ENCODE measurements around the gene LRRC75B.
"Not testable (repeated sequence)": the region's sequence is repeated elsewhere in the genome, so short reads cannot be mapped to it uniquely, and the experiment has no call there.

LRRC75B gene

GRCh38 chr22:24602105-24602749 is 9.4 kb upstream of the LRRC75B start:
- not testable (repeated sequence) for DNase-seq

DNA sequence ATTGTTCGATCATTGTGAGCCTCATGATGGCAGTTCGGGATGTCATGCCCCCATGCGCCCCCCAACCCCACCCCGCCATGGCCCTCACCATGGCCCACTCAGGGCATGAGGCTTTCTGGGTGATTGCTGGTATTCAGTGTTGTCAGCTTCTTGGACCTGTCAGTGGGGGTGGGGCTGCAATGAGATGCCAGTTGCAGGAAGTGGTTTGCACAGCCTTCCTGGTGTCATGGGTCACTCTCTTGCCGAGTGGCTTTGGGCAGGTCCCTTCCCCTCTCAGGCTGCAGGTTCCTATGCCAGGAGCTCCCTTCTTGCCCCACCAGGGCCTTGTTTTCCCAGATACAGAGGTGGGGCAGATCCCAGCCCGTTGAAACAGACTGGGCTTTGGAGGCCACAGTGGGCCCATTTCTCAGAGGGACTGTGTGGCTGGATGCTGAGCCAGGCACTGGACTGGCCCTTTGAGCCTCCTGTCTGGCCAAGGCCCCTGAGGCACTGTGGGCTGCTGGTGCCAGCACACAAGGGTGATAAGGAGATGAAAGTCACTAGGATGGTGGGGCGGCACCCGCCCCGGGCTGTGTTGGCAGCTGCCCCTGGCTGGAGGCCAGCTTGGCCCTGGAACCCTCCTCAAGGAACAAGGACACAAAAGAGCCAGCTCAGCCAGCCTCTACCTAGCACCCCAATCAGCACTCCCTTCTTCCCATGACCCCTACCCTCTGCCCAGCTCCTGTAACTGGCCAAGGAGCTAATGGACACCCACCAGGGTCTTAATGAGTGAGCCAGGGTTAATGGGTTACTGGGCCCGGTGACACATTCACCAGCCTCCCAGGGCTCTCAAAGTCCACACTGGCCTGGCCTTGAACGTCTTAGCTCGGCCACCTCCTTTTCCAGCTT is 8.6 kb upstream of the LRRC75B start:
- no peak for DNase-seq

DNA sequence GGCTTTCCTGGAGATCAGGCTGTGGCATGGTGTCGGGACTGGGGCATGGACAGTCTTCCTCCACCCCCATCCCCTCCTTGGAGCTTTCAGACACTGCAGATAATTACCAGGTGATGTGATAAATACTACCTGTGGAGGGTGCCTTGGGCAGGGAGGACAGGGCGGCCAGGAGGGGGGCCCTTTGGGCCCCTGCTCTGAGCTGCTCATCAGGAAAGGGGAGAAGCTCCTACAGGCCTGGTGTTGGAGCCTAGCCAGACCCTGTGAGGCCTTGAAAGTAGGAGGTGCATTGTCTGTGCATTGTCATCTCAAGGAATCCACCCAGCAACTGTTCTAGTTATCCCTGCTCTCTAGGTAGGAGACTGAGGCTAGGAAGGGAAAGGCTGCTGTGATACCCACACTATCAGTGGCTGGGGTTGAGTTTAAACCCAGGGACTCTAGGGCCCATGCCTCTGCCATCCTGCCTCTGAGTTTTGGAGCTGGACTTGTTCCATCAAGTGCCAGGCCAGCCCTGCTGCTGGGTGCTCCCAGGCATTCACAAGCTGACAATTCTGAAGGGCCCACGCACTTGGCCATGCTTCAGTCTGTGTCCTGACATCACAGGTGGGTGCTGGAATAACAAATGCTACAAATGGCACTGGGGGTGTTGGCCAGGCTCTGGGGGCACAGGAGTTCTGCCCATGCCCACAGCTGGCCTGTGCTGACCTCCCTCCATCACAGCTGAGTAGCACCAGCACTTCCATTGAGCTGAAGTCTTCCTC is 7.3 kb upstream of the LRRC75B start:
- not testable (repeated sequence) for DNase-seq

GRCh38 chr22:24599514-24599913 is 6.6 kb upstream of the LRRC75B start:
- no peak for DNase-seq

- not testable (repeated sequence) for DNase-seq
Observed at GRCh38 chr22:24597076-24597475, 4.2 kb upstream of the LRRC75B start.

DNA sequence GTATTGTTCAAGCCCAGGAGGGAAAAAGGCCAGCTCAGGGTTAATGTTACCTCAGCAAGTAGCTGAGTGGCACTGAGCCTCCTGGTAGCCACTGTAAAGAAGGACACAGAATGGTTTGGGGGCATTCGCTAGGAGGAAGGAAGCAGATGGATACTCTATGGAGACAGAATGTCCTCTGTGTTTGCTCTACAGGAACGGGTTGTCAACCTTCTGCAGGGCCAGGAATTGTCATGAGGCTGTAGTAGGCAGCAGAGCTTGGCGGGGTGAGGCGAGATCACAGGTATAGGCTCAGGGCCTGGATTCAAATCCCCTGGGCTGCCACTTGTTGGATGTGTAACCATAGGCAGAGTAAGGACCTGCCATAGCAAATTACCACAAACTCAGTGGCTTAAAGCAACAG is 3.0 kb upstream of the LRRC75B start:
- DNase-seq: no peak

GRCh38 chr22:24595228-24595627 is 2.4 kb upstream of the LRRC75B start:
- DNase-seq: no peak

DNA sequence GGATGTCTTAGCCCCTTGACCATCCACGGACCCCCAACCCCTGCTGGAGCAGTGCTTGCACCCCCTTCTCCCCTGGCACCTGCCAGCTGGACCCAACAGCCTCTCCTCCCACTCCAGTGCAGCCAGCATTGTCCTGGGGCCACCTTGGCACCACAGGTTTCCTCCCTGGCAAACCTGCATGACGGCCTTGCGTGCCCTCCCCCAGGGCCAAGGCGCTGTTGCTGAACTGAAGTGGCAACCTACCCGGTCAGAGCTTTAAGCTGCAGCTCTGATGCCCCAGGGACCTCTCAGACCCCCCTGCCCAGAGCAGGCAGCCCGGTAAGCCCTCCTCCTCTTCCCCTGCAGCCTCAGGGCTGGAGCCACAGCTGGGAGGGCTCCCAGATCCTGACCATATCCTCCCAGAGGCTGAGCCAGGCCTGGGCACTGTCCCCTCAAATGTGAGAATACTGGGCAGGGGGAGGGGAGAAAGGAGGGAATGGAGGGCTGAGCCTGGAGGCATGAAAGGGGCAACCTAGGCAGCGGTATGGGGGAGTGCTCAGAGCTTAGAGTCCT is 1.8 kb upstream of the LRRC75B start:
- DNase-seq: no peak

- no peak for DNase-seq
Observed at GRCh38 chr22:24593836-24594568, 1.1 kb upstream of the LRRC75B start.

DNA sequence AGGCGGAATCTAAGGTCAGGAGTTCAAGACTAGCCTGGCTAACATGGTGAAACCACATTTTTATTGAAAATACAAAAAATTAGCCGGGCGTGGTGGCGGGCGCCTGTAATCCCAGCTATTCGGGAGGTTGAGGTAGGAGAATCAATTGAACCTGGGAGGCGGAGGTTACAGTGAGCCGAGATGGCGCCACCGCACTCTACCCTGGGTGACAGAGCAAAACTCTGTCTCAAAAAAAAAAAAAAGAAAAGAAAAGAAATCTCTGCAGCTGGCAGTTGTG is 624 bp upstream of the LRRC75B start:
- not testable (repeated sequence) for DNase-seq

DNA sequence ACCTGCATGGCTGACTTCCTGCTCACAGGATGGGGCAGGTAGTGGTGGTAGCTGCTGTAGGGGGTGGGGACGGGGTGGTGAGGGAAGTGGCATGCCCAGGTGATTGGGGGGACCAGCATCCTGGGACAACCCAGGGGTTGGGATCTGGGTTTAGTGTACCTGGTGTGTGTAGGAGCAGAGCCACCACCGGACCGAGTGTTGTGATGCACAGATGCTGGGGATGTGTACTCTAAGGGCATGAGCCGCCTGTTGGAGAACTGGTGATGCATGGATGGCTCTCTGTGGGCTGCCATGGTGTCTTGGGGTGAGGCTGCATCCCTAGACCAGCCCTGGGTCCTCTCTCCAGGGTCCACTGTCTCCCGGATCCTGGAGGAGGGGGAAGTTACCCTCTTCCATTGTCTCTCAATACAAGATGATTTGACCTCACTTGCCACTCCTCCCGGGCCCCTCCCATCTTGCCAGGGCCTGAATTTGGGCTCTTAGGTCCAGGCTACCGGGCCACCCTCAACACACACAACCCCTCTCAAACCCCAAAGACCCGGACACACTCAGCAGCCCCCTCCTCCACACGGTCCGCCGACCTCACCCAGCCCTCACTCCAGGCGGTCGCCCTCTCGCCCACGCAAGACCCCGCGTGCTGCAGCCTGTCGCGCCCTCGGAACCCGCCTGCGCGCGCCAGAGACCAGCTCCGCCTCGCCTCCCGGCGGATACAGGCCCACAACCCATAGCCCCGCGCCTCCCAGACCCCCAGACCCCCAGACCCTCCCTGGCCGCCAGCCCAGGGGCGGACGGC is 619 bp downstream of the LRRC75B start:
- no peak for DNase-seq

- no peak for DNase-seq
Observed at GRCh38 chr22:24591286-24591830, 1.5 kb downstream of the LRRC75B start.

DNA sequence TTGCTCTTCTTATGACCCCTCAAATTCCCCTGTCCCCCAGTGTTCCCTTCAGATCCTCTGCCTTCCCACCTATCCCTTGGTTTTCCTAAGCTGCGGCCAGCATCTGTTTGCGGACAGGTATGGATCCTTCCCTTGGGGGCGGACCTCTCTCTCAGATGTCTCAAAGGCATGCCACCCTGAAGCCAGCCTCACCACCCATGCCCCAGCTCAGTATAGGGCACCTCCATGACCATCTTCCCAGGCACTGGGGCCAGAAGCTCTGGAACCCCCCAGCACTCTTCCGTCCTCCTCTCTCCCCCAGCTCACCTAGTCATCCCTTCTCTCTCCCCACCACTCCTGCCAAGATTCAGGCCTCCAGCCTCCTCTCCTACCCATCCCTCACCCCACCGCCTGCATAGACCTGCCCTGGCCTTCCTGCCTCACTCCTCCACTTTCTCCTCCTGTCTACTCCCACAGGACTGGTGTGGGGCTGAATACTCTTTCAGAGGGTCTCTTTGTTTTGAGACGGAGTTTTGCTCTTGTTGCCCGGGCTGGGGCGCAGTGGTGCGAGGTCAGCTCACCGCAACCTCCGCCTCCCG is 2.2 kb downstream of the LRRC75B start:
- DNase-seq: no peak

- DNase-seq: no peak
Observed at GRCh38 chr22:24589518-24590030, 3.3 kb downstream of the LRRC75B start.

GRCh38 chr22:24588757-24589481 is 4.0 kb downstream of the LRRC75B start:
- no peak for DNase-seq

GRCh38 chr22:24588381-24588756 is 4.5 kb downstream of the LRRC75B start:
- DNase-seq: peak; percentile 91

- no peak for DNase-seq
Observed at GRCh38 chr22:24587948-24588347, 4.9 kb downstream of the LRRC75B start.

DNA sequence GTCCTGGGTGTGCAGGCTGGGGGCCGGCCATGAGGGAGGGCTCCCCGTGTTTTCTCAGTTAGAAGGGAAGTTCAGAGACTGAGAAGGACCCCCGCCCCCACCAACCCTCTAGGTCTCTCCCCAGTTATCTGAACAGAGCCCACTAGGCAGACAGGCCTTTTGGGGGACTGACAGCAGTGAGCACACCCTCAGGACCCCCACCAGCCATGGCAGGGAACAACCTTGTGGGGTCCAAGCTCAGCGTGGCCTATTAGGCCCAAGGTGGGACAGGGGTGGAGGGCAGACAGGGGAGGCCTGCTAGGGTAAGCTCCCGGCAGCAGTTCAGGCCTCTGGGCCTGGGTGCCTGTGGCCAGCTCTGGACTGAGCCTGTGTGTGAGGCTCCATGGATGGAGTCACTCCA is 5.6 kb downstream of the LRRC75B start:
- no peak for DNase-seq

DNA sequence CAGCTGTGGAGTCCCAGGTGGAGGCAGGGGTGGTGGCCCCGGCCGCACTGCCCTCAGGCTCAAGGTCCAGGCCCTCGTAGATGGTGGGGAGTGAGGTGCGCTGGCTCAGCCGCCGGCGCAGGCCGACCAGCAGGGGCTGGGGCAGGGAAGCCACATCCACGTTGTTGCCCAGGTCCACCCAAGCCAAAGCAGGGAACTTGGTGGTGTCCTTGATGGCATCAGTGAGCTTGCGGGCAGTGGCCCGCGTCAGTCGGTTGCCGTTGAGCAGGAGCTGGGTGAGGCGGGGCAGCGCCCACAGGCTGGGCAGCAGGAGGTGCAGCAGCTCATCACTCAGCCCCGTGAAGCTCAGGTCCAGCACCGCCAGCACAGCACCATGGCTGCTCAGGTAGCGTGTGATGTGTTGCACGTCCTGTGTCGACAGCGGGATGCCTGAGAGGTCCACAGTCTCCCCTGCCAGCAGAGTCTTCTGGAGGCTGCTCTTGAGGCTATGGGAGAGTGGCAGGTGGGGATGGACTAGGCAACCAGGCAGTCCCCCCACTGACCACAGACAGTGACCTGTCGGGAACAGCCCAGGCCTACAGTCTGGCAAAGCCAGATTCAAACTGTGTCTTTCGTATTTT is 6.8 kb downstream of the LRRC75B start:
- DNase-seq: no peak

DNA sequence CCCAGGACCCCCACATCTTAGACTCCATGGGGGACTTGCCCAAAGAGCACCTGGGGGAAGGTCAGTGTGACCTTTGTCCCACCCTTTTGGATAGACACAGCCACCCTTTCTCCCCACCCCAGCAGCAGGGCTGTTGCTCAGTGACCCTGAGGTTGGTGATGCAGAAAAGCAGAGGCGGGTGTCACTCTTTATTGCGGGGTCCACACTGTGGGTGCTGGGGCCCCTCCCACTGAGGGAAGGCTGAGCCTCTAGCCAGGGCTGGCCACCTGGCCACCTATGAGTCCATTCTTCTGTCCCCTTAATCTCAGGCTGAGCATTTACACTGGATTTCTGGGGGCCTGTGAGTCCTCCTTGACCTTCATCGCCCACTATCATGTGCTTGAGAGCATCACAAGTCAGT is 7.4 kb downstream of the LRRC75B start:
- no peak for DNase-seq
